Measurements from ENCODE around the gene NR2F1.

DNA sequence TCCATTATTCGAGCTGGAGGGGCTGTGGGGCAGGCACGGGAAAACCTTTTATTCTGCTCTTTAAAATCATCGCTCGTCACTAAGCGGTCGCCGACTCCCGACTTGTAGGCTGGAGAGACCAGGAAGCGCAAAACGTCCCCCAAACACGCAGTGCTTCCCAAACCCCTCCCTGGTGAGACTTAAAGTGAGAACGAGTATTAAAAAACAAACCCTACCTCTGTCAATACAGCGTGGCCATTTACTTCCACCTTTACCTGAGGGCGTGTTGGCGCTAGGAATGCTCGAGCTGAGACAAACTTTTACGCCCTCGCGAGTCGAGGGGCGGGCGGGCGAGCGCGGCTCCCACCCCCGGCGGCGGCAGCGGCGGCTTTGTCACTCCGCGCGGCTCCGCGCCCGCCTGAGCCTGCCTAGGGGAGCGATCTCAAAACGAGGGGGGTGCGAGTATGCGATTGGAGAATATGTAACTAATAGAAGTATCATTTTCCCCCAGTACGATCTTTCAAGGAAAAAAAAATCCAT lies 2.0 kb upstream of the NR2F1 start, which contains the start of gene NR2F1-AS1:
- peak; percentile 4 for TF ChIP-seq POLR2AphosphoS5 (IDR thresholded peaks at IDR 0.05; ENCODE audit: insufficient read depth, low read depth, low read length)
- TF ChIP-seq, protein P1, sequence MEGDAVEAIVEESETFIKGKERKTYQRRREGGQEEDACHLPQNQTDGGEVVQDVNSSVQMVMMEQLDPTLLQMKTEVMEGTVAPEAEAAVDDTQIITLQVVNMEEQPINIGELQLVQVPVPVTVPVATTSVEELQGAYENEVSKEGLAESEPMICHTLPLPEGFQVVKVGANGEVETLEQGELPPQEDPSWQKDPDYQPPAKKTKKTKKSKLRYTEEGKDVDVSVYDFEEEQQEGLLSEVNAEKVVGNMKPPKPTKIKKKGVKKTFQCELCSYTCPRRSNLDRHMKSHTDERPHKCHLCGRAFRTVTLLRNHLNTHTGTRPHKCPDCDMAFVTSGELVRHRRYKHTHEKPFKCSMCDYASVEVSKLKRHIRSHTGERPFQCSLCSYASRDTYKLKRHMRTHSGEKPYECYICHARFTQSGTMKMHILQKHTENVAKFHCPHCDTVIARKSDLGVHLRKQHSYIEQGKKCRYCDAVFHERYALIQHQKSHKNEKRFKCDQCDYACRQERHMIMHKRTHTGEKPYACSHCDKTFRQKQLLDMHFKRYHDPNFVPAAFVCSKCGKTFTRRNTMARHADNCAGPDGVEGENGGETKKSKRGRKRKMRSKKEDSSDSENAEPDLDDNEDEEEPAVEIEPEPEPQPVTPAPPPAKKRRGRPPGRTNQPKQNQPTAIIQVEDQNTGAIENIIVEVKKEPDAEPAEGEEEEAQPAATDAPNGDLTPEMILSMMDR (IDR thresholded peaks at IDR 0.05; ENCODE audit: extremely low read depth in 1 of 2, insufficient read depth in 1 of 2, low read depth in 1 of 2, low read length in 2 of 2), result no peak
- no peak for TF ChIP-seq POLR2A (IDR thresholded peaks at IDR 0.05; ENCODE audit: low read depth, low read length)
- TF ChIP-seq, protein P2, sequence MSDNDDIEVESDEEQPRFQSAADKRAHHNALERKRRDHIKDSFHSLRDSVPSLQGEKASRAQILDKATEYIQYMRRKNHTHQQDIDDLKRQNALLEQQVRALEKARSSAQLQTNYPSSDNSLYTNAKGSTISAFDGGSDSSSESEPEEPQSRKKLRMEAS (IDR thresholded peaks at IDR 0.05; ENCODE audit: insufficient read depth, insufficient read length), result no peak
- no peak for TF ChIP-seq EZH2 (IDR thresholded peaks at IDR 0.05; ENCODE audit: borderline replicate concordance, low read depth, low read length, severe bottlenecking)
- TF ChIP-seq MYC (IDR thresholded peaks at IDR 0.05; ENCODE audit: low read depth, low read length), result no peak
- no peak for TF ChIP-seq JUN (IDR thresholded peaks at IDR 0.05; ENCODE audit: borderline replicate concordance, insufficient read depth, insufficient read length, low read depth)
- no peak for TF ChIP-seq GATA2 (IDR thresholded peaks at IDR 0.05; ENCODE audit: insufficient read depth, insufficient read length, low read depth, low read length)
- TF ChIP-seq FOS (IDR thresholded peaks at IDR 0.05; ENCODE audit: borderline replicate concordance, insufficient read depth, low read length), result no peak
